ENCODE results near the gene GJC2.

- TF ChIP-seq CTCF (IDR thresholded peaks at IDR 0.05): no peak
- TF ChIP-seq EP300 (IDR thresholded peaks at IDR 0.05): no peak
These were observed 43.0 kb upstream of the GJC2 start for GRCh38 chr1:228106800-228107054.

Data from upper lobe of left lung (tissue), 4 donors.